HL-60 (cell line): Measurements from ENCODE around the gene DDX25.

Experiments used
- GABPA ChIP-seq: IDR thresholded peaks from 2 replicates; pipeline ENCODE4 v1.6.1; 2012; ENCODE audit warnings: low read depth
- POLR2AphosphoS5 ChIP-seq: IDR thresholded peaks from 2 replicates; pipeline ENCODE4 v1.6.1; 2012; ENCODE audit warnings: low read depth
- SPI1 ChIP-seq: IDR thresholded peaks from 2 replicates; pipeline ENCODE4 v1.6.1; 2012; ENCODE audit warnings: low read depth, mild to moderate bottlenecking, borderline replicate concordance
- TF ChIP-seq, protein P1 (sequence below): IDR thresholded peaks from one replicate; pipeline ENCODE4 v1.5.1; 2011; ENCODE audit warnings: low read length, control low read depth, inconsistent platforms; ENCODE audit not compliant: insufficient read depth
- TF ChIP-seq, protein P2 (sequence below): IDR thresholded peaks from 2 replicates; pipeline ENCODE4 v1.6.1; 2012; ENCODE audit warnings: low read depth; ENCODE audit not compliant: insufficient replicate concordance

GRCh38 chr11:125977333-125977732 lies 73.0 kb downstream of the DDX25 start:
- TF ChIP-seq, protein P1, sequence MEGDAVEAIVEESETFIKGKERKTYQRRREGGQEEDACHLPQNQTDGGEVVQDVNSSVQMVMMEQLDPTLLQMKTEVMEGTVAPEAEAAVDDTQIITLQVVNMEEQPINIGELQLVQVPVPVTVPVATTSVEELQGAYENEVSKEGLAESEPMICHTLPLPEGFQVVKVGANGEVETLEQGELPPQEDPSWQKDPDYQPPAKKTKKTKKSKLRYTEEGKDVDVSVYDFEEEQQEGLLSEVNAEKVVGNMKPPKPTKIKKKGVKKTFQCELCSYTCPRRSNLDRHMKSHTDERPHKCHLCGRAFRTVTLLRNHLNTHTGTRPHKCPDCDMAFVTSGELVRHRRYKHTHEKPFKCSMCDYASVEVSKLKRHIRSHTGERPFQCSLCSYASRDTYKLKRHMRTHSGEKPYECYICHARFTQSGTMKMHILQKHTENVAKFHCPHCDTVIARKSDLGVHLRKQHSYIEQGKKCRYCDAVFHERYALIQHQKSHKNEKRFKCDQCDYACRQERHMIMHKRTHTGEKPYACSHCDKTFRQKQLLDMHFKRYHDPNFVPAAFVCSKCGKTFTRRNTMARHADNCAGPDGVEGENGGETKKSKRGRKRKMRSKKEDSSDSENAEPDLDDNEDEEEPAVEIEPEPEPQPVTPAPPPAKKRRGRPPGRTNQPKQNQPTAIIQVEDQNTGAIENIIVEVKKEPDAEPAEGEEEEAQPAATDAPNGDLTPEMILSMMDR: no peak
- TF ChIP-seq POLR2AphosphoS5 (no peak), GABPA (no peak), SPI1 (no peak)
- TF ChIP-seq, protein P2, sequence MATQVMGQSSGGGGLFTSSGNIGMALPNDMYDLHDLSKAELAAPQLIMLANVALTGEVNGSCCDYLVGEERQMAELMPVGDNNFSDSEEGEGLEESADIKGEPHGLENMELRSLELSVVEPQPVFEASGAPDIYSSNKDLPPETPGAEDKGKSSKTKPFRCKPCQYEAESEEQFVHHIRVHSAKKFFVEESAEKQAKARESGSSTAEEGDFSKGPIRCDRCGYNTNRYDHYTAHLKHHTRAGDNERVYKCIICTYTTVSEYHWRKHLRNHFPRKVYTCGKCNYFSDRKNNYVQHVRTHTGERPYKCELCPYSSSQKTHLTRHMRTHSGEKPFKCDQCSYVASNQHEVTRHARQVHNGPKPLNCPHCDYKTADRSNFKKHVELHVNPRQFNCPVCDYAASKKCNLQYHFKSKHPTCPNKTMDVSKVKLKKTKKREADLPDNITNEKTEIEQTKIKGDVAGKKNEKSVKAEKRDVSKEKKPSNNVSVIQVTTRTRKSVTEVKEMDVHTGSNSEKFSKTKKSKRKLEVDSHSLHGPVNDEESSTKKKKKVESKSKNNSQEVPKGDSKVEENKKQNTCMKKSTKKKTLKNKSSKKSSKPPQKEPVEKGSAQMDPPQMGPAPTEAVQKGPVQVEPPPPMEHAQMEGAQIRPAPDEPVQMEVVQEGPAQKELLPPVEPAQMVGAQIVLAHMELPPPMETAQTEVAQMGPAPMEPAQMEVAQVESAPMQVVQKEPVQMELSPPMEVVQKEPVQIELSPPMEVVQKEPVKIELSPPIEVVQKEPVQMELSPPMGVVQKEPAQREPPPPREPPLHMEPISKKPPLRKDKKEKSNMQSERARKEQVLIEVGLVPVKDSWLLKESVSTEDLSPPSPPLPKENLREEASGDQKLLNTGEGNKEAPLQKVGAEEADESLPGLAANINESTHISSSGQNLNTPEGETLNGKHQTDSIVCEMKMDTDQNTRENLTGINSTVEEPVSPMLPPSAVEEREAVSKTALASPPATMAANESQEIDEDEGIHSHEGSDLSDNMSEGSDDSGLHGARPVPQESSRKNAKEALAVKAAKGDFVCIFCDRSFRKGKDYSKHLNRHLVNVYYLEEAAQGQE: no peak
